K562 (cell line): ENCODE results near the gene RORB.

Experiments
- CC2D1A ChIP-seq: fragments of 450-650 bp; IDR thresholded peaks from 2 replicates; pipeline ENCODE4 v1.6.1; 2017; ENCODE audit warnings: mild to moderate bottlenecking
- EZH2 ChIP-seq: IDR thresholded peaks from 2 replicates; pipeline ENCODE4 v1.6.1; 2012; ENCODE audit warnings: low read depth, mild to moderate bottlenecking, inconsistent platforms, low read length, borderline replicate concordance
- FOSL1 ChIP-seq: fragments of 200-800 bp; sonication (Bioruptor generic); conservative IDR thresholded peaks from 2 replicates; pipeline ENCODE4 v1.6.1; 2016; ENCODE audit warnings: missing genetic modification characterization, missing compliant biosample characterization
- FOXA1 ChIP-seq: fragments of 450-650 bp; IDR thresholded peaks from 2 replicates; pipeline ENCODE4 v1.6.1; 2016; ENCODE audit warnings: mild to moderate bottlenecking, borderline replicate concordance
- GTF3C2 ChIP-seq: IDR thresholded peaks from 3 replicates; pipeline ENCODE4 v1.6.1; 2011; ENCODE audit warnings: borderline replicate concordance, mild to moderate bottlenecking, moderate library complexity; ENCODE audit not compliant: insufficient read length; ENCODE audit errors: extremely low read depth
- MAX ChIP-seq: sonication (generic); formaldehyde crosslinking; IDR thresholded peaks from 2 replicates; pipeline ENCODE4 v1.9.0; 2022; ENCODE audit warnings: mild to moderate bottlenecking, missing genetic modification reagents
- NFYB ChIP-seq: IDR thresholded peaks from 2 replicates; pipeline ENCODE4 v1.6.1; 2011; ENCODE audit warnings: mild to moderate bottlenecking, moderate library complexity; ENCODE audit not compliant: insufficient read length; ENCODE audit errors: extremely low read depth
- POLR2A ChIP-seq: fragments of 450-650 bp; conservative IDR thresholded peaks from 2 replicates; pipeline ENCODE4 v1.6.1; 2016
- TOE1 ChIP-seq, 2 experiments: fragments of 450-650 bp in 1 of 2; sonication (generic) in 1 of 2; formaldehyde crosslinking in 1 of 2; IDR thresholded peaks; 2 replicates each; pipeline versions ENCODE4 v1.7.1 to v1.8.0; 2016 to 2022; ENCODE audit warnings: borderline replicate concordance in 2 of 2, mild to moderate bottlenecking in 2 of 2, antibody characterized with exemption in 1 of 2, inconsistent platforms in 1 of 2, low read depth in 1 of 2, missing genetic modification reagents in 1 of 2, moderate library complexity in 1 of 2
- ZNF23 ChIP-seq: fragments of 250-450 bp; sonication (Bioruptor Pico); IDR thresholded peaks from 2 replicates; pipeline ENCODE4 v1.4.0; 2020; ENCODE audit warnings: mild to moderate bottlenecking

GRCh38 chr9:74500584-74500924 lies 3.4 kb downstream of the RORB start:
- no peak for TF ChIP-seq EZH2
- TF ChIP-seq FOSL1 (tag): no peak
- no peak for TF ChIP-seq GTF3C2
- no peak for TF ChIP-seq POLR2A
- no peak for TF ChIP-seq MAX (CRISPR knock-in tag)
- no peak for TF ChIP-seq NFYB
- TF ChIP-seq ZNF23 (CRISPR knock-in tag): no peak
- TF ChIP-seq TOE1 (IDR thresholded peaks at IDR 0.05; ENCODE audit: borderline replicate concordance): no peak
- TF ChIP-seq TOE1 (CRISPR knock-in tag; IDR thresholded peaks at IDR 0.05; ENCODE audit: borderline replicate concordance, low read depth): no peak
- no peak for TF ChIP-seq FOXA1
- TF ChIP-seq CC2D1A: no peak
